Dermis microvascular lymphatic vessel endothelial cell (primary cell): Measurements from ENCODE around the gene SLC9A9. TPM values are rescaled to one million over a fixed set of nuclear protein-coding genes. Genes with fewer than 3 reads are reported as not detected.
"Not testable (repeated sequence)": the region's sequence is repeated elsewhere in the genome, so short reads cannot be mapped to it uniquely, and the experiment has no call there.

Experiments
- DNase-seq, 2 donors: peaks; one replicate each; pipeline versions ENCODE4 v3.0.0 to v3.0.0-alpha.2; 2010; ENCODE audit warnings: low read depth in 2 of 2
- total RNA-seq: library from RNA; depleted of rRNA; stranded (reverse); fragments of >200 nt; gene quantifications from 2 replicates; pipeline ENCODE4 v1.2.1, GENCODE V29; 2014

The SLC9A9 gene
- total RNA-seq, 1 donor from 2014 or later = 3.9 TPM

DNA sequence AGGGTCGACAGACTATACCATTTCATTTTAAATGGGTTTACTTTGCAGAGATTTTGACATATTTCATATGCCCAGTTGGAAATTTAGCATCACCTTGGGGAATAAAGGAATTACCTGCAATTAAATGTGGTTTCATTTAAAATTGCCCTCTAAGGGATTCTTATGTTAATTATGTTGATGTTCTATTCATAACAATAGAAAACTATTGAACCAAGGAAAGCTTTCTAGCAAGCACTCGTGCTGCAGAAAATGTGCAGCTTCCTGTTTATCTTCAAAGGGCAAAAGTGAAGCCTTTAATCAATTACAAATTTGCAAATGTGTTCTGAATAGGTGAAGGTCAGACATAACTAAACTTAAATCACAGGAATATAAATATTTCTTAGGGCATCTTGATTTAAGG is 376.6 kb downstream of the SLC9A9 start:
- DNase-seq = no peak

DNA sequence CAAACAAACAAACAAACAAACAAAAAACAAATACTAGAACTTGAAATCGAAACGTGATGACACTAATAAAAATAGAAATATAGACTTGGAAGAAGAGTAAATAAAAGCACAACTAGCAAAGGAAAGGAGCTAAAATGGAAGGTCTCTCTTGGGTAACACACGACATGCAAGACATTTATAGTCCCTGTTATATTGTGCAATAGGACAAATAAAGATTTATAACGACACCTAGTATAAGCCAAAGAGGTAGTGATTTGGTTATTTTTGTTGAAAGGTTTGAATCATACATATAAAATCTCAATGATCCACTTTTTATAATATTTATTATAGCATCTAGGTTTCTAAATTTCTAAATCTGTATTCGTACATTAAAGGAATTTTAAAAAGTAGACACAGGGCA is 379.1 kb downstream of the SLC9A9 start:
- no peak for DNase-seq

DNA sequence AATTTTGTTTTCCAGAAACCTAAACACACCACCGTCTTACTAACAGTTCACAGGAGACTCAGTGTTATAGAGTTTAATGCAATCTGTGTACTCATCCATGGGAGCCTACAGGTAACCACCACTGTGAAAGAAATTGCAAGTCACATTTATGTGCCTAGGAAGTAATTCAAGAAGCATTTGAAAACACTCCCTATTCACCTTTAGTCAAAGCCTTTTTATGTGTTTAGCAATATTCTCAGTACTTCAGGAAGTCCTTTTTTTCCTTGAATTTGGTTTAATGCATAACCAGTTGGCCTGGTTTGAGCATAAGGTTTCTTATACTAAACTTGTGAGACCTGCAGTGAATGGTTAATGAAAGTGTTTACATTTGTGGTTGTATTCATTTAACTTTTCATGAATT is 382.6 kb downstream of the SLC9A9 start:
- DNase-seq = no peak

DNA sequence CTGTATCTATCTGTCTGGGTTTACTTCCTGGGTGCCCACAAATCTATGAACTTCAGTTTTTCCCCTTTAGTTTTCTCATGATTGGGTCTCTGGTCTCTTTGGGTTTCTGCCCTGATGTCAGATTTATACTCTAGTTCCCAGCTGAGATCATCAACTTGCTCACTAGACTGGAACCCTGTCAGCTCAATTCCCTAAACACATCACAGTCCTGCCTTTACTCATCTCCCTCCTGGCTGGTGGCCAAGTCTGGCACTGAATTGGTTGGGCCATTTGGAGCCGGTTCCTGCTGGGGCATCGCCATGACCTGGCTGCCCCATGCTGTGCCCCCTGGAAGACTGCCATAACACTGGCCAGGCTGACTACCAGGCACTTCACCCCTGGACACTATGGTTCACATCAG is 383.4 kb downstream of the SLC9A9 start:
- DNase-seq = no peak

DNA sequence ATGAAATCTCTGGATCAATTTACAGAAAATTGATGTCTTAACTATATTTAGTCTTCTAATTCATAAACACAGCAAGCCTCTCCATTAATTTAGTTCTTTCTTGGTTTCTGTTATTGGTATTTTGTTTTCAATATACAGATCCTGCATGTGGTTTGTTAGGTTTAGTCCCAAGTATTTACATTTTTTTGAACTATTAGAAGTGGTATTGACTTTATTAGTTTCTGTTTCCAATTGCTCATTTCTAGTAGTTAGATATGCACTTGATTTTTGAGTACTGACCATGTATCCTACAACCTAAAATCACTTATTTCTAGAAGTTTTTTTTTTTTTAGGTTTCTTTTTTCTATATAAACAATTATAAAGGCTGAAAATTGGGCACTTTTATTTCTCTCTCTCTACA is 392.8 kb downstream of the SLC9A9 start:
- no peak for DNase-seq

DNA sequence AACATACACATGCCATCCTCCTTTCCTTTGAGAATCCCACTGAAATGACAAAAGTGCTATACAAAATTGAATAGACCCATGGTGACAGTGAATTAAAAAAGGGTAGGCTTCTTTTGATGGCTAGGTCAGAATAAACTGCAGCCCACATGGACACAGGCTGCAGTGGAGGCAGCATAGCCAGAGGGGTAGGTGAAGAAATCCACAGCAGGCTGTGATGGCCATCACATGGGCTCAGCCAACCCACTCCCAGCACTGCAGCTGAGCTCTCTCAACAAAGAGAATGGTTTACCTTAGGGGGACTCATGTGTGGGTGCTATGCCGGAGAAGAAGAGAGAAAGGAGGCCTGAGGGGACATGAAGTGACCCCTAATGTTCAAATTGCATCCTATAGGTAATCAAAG is 397.6 kb downstream of the SLC9A9 start:
- no peak for DNase-seq

DNA sequence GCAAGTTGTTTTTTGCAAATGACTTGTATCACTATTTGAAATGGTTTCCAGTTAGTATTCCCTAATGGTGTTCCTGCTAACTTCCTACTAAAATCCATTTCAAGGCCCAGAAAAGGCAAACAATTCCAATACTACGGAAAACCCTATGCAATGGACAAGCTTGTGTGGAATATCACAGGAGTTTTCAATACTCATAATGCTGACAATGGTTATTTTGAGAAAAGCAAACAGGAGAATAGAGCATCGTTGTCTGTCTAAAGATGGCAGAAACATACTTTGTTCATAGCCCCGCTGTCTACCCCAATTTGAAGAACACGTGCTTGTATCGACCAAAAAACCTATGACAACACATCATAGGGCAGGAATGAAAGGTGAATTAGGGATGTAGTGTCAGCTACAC is 400.8 kb downstream of the SLC9A9 start:
- no peak for DNase-seq

DNA sequence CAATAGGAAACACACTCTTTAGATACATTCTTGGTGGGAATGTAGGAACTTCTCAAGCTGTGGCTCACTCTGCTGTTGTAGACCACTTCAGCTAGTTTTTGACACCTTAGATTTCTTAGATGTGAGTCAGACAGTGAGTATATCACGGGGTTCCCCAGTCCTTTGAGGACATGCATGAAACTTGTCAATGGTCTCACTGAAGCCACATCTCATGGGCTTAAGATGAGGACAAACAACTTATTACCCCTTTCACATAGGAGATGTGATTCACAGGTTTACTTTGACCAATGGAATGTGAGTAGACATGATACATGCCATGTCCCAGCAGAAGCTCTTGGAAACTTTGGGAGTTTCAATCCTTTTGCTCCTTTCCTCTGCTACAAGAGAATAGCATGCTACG is 403.1 kb downstream of the SLC9A9 start:
- DNase-seq = peak in 1 of 2 donors; percentile 17

DNA sequence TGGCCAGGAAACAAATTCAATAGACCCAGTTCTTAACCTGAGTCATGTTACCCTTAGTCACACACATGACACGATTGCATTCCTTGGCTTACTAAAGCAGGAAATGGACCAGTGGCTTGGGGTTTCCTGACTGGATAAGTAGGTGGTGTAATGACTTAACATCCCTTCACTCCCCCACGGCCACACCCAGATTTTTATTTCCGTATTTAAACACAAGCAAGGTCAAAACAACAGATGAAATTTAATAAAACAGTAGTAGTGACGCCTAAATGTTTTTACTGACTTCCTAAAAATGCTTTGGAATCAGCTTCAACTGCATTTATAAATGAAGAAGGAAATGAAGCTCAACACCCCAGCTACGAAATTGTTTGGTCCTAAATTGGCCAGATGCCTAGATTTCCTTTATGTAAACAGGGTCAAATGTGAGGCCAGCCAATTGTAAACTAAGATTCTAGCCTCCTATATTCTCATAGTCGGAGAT is 404.4 kb downstream of the SLC9A9 start:
- peak; percentile 84 to 99 for DNase-seq

DNA sequence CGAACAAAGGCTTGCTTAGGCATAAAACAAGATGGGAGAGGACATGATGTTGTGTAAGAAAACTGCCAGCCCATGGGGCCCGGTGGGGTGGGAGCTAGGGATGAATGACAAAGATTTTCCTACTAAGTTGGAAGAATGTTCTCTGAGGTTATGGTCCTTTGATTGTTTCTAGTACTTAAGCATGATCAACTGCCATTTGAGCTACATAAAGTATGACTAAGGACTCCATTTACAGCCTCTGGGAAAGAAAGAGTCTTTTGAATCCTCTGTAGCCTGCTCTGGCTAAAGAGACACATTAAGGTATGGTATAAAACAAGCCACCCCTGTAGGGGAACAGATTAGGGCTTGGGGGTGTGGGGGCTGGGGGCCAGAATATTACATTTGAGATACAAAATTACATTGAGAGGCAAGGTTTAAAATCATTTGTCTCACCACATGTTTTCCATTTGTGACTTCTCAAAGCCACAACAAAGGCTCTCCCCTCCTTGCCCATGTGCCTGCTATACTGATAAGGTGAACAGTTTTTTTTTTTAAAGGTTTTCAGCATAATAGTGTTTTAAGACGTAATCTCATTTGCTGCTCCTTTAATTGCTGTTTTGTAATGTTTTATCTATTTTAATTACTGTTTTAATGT is 405.3 kb downstream of the SLC9A9 start:
- peak in 1 of 2 donors; percentile 7 for DNase-seq

DNA sequence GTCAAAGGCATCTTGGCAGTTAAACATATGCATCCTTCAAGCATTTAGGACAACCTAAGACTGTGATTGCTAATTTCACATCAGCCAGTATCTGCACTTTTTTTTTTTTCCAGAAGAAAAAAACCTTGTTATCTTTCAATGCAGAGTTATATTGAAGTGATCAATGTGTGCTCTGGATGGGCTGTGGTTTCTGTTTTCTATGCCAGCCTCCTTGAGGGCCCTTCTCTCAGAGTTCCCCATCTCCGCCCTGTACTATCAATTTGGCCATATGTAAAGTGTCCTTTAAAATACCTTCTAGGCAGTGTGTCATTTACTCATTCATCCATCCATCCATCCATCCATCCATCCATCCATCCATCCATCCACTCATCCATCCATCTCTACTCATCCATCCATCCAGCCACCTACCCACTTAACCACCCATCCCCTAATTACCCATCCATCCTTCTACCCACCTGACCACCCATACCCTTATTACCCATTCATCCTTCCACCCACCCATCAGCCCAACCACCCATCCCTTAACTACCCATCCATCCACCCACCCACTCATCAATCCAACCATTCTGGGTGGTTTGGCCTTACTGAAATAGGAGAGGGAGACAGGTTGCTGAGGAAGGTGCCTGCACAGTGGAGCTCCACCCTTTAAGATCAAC is 406.6 kb downstream of the SLC9A9 start:
- DNase-seq = no peak

DNA sequence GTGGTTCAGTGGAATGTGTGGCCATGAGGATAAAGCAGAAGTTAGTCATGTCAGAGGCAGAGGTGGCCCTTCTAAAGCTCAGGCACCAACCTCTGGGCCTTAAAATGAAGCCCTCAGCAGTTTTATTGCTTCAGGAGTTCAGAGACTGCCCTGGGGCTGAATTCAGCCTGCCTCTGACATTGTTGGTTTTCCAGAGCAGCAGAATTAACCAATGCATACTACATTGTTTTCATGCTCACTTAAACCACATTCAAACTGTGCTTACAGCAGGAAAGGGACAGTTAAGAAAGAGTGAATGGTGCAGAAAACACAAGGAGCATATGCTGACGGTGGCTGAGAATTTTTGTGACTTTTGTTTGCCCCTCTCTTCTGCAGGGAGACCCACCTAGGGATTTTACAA is 408.5 kb downstream of the SLC9A9 start:
- DNase-seq = no peak

DNA sequence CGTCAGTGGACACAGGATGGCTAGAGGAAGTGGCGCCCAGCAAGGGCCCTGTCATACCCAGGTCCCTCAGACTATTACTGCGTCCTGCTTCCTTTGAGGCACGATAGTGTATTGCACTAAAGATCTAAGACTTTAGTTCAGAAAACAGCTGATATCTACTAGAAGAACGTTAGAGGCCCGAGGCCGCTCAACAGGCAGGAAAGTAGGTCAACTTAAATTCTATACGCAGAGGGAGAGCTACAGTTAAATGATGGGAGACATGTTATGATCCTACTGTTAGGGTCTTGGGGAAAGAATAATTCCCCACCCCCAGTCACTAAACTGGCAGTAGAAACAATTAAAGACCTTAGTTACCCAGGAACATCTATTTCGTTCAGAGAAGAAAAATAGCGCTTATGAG is 410.9 kb downstream of the SLC9A9 start:
- DNase-seq = no peak

DNA sequence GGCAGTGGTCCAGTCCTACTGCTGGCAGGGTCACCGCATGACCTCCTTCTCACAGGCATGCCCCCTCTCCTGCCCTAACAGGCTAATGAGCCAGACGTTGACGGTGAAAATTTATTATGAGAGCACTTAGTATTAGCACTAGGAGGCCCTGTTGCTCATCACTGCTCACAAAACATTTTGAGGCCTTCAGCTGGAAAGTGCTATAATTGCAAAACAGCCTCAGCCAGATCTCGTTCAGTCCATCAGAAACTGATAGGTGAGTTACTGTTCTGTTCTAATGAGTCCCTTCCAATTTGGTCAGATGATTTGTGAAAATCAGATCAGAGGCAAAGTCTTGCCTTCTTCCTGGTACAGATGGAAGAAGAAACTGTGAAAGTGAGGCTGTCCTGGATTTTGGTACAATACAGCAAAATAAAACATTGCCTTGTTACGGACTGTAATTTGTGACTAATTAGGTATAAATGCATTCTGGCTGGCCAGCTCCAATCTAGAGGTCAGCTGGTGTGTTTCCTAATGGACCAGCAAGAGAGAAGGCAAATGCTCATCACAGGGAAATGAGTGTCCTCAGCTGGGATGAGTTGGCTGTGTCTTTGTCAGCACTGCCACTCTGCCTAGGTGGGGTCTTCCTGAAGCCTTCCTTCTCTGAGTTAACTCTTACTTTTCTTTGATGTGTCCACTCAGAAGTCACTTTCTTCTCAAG is 411.9 kb downstream of the SLC9A9 start:
- DNase-seq = no peak

DNA sequence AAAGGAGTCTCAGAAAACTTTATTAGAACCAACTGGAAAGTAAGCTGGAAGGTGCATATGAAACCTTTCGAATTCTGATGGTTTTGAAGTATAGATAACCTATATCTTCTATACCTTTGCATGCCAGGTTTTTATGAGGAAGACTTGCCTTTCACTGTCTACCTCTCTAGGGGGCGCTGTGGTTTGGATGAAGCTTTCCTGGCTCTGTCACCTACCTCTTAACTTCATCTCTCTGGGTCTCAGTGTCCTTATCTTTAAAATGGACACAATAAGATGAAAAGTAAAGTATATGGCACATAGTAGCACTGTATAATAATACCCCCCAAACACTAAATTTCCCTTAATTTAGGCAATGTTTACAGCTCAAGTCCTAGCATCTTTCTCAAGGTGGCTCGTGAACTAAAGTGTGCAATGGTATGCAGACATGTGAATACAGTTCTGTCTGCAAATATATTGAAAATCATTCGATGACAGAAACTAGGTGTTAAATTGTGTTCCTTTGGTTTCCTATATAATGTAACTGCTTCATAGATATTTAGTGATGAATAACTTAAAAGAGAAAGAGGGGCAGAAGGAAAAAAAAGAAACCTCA is 414.4 kb downstream of the SLC9A9 start:
- peak in 1 of 2 donors; percentile 17 for DNase-seq

DNA sequence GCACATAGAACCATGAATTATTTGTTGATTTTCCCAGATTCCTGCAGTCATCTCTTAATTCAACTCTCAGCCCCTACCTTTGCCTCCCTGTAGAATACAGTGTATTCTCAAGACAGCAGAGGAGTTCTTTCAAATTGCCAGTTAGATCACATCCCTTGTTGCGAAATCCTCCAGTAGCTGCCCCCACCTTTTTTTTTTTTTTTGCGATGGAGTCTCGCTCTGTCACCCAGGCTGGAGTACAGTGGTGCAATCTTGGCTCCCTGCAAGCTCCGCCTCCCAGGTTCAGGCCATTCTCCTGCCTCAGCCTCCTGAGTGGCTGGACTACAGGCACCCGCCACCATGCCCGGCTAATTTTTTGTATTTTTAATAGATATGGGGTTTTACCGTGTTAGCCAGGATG is 417.0 kb downstream of the SLC9A9 start:
- DNase-seq = not testable (repeated sequence)

DNA sequence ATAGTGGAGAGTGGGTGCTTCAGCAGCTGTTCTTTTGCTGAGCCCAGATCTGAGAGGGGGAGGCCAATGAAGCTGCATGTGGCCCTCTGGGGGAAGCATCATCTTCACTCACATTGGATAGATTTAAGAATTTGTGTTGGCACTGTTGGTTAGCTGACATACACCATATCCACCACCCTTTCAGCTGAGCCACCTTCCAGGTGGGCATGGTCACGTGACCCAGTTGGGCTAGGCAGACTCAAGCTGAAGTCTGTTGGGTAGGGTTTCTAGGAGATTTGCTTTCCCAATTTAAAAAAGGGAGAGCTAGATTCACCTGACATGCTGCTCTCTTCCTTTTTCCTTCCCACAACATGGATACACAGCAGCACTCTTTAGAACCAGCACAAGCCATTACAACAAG is 417.7 kb downstream of the SLC9A9 start:
- no peak for DNase-seq

DNA sequence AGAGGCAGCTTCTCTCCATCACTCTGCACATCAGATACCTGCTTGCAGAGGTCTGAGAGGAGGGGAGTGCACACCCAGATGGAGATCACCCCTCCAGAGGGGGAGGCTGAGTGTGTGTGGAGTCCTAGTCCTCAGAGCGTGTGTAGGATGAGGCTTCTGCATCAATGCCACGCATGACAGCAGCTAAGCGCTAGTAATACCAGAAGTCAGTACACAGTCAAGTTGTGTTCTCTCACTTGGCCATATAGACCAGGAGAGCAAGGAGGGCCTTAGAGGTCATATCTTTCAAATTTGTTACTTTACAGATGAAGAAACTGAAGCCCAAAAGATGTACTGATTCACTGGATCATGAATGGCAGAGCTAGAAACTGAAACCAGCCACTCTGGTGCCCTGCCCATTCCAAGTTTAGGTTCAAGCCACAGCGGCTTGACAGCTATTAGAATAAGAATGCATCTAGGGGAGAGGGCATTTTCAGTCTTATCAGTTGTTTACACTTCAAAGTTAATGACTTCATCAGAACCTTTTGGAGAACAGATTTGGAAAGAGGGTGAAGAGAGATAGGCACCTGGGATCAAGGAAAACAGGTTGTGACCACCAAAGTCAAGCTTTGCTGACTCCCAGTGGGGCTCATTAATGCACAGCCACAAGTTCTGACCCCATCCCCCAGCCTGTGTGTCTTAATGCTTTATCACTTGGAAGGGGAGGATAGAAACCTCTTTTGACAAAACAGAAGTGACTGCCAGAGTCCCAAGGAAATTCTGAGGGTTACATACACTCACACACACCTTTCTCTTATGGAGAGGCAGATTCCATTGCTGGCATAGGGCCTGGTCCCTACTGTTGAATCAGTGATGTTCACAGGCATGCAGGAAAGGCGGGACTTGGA is 418.4 kb downstream of the SLC9A9 start:
- no peak for DNase-seq

DNA sequence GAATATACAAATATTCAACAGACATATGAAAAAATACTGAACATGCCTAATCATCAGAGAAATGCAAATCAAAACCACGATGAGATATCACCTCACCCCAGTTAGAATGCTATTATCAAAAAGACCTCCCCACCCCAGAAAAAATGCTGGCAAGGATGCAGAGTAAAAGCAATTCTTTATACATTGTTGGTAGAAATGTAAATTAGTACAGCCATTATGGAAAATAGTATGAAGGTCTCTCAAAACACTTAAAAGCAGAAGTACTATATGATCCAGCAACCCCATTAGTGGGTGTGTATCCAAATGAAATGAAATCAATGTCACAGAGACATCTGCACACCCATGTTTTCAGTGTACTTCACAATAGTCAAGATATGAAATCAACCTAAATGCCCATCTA is 420.0 kb downstream of the SLC9A9 start:
- no peak for DNase-seq

DNA sequence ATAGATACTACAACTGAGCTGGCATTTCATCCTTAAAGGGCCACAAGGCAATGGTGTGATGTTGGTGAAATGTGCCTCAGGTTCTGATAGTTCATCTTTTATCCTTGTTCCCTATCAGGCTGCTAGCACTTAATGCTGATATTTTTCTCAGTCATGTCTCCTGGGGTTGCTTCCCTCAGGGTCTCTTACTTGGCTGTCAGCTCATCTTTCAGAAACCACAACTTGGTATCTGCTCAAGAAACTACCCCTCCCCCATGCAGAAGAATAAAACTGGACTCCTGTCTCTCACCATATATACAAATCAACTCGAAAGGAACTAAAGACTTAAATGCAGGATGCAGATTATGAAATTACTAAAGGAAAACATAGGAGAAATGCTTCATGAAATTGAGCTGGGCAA is 420.6 kb downstream of the SLC9A9 start:
- DNase-seq = no peak

DNA sequence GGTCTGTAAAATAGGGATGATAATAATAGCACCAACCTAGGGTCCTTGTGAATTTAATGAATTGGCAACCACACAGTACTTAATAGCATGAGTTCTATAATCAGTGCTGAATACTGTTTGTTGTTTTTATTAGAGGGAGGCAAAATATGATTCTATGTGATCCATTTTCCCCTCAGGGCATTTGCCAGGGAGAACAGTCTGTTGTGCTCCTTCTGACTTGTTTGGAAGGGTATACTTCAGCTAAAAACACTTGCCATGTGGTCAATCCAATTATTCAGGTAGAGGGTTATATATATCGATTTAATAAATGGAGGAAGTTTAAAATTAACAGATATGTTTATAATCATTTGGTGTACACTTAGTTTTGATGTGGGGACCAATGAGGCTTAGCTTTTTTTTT is 423.4 kb downstream of the SLC9A9 start:
- no peak for DNase-seq
